HCT116 (cell line): Measurements from ENCODE around the gene GPD2. TPM values are rescaled to one million over a fixed set of nuclear protein-coding genes. Genes with fewer than 3 reads are reported as not detected.

Experiments used
- ATAC-seq: fragments of 200-7000 bp; cut with Tn5 transposase; 2 replicates; pipeline ENCODE4 v1.9.1; 2020; ENCODE audit warnings: mild to moderate bottlenecking, moderate library complexity
- BruUV-seq: library from RNA; stranded (reverse); fragments of 400-500 nt; replicated peaks from 2 replicates; lab custom pipeline; 2021; lab: Mats Ljungman, UMichigan
- CTCF ChIA-PET: fragments of 300-600 bp; sonication (Branson Sonifier 250); formaldehyde crosslinking; loops from one replicate; lab custom pipeline; 2021; ENCODE audit warnings: antibody characterized with exemption; lab: Charles Lee
- POLR2A ChIA-PET: fragments of 300-600, 350-600 bp; sonication (Branson Sonifier 250); formaldehyde crosslinking; loops from one replicate; lab custom pipeline; 2021; ENCODE audit warnings: antibody characterized with exemption; lab: Charles Lee
- RAD21 ChIA-PET, 2 experiments: fragments of 300-600 bp; sonication (Branson Sonifier 250); formaldehyde crosslinking; loops; one replicate each; lab custom pipeline; 2023; ENCODE audit warnings: low total read pairs in 2 of 2; ENCODE audit not compliant: uncharacterized antibody in 2 of 2, unreplicated experiment in 2 of 2, low non-redundant PET in 1 of 2; lab: Charles Lee
- DNase-seq: peaks from one replicate; pipeline ENCODE4 v3.0.0-alpha.2; 2010; ENCODE audit warnings: low read depth, low spot score
- H2AFZ ChIP-seq: fragments of 200-600 bp; shearing (Covaris generic), sonication (generic); 2 replicates; pipeline ENCODE4 v1.6.1; 2017; ENCODE audit warnings: low read depth, mixed run types, mixed read lengths, antibody characterized with exemption, low read length; ENCODE audit not compliant: poor library complexity, severe bottlenecking
- H3K27ac ChIP-seq: 2 replicates; pipeline ENCODE4 v1.5.1; 2012; ENCODE audit warnings: low read depth, low read length
- H3K27me3 ChIP-seq: fragments of 200-600 bp; sonication (generic); 2 replicates; pipeline ENCODE4 v1.6.1; 2016; ENCODE audit warnings: mixed run types, low read length, mixed read lengths; ENCODE audit not compliant: insufficient read depth
- H3K36me3 ChIP-seq, 2 experiments: fragments of 200-500 bp in 1 of 2; fragments of 200-600 bp in 1 of 2; sonication (Bioruptor generic) in 1 of 2; sonication (generic) in 1 of 2; 2 replicates each; pipeline versions ENCODE4 v1.5.1 to v1.6.1; 2014 to 2016; ENCODE audit warnings: low read length in 2 of 2, inconsistent platforms in 1 of 2, mixed read lengths in 1 of 2, mixed run types in 1 of 2; ENCODE audit not compliant: insufficient read depth in 2 of 2, control insufficient read depth in 1 of 2
- H3K4me1 ChIP-seq, 2 experiments: fragments of 200-600 bp in 1 of 2; sonication (generic) in 1 of 2; 2 replicates each; pipeline versions ENCODE4 v1.5.1 to v1.6.1; 2012 to 2017; ENCODE audit warnings: low read length in 2 of 2, inconsistent platforms in 1 of 2, mild to moderate bottlenecking in 1 of 2, mixed read lengths in 1 of 2, mixed run types in 1 of 2, moderate library complexity in 1 of 2; ENCODE audit not compliant: insufficient read depth in 2 of 2, control insufficient read depth in 1 of 2
- H3K4me2 ChIP-seq: fragments of 200-600 bp; sonication (generic); 2 replicates; pipeline ENCODE4 v1.6.1; 2017; ENCODE audit warnings: mixed run types, low read length, mixed read lengths
- H3K4me3 ChIP-seq, 2 experiments: fragments of 200-600 bp in 1 of 2; sonication (generic) in 1 of 2; replicated peaks in 1 of 2; 2 replicates each; pipeline ENCODE4 v1.5.1; 2011 to 2016; ENCODE audit warnings: low read length in 2 of 2, control low read depth in 1 of 2, low read depth in 1 of 2, mild to moderate bottlenecking in 1 of 2, mixed read lengths in 1 of 2, mixed run types in 1 of 2
- H3K79me2 ChIP-seq: fragments of 200-600 bp; sonication (generic); 2 replicates; pipeline ENCODE4 v1.6.1; 2017; ENCODE audit warnings: mild to moderate bottlenecking, mixed run types, low read length, moderate library complexity, mixed read lengths; ENCODE audit not compliant: insufficient read depth
- H3K9ac ChIP-seq: fragments of 200-600 bp; sonication (generic); 2 replicates; pipeline ENCODE4 v1.6.1; 2016; ENCODE audit warnings: low read length, mixed read lengths
- H3K9me2 ChIP-seq: fragments of 200-600 bp; sonication (generic), shearing (Covaris generic); 2 replicates; pipeline ENCODE4 v1.6.1; 2017; ENCODE audit warnings: mixed run types, mild to moderate bottlenecking, moderate library complexity; ENCODE audit not compliant: insufficient read depth
- H3K9me3 ChIP-seq, 2 experiments: fragments of 200-500 bp in 1 of 2; fragments of 200-600 bp in 1 of 2; sonication (Bioruptor generic) in 1 of 2; sonication (generic) in 1 of 2; 2 replicates each; pipeline ENCODE4 v1.6.1; 2014 to 2017; ENCODE audit warnings: low read length in 2 of 2, mixed read lengths in 2 of 2, inconsistent platforms in 1 of 2, low read depth in 1 of 2, mild to moderate bottlenecking in 1 of 2, mixed run types in 1 of 2, moderate library complexity in 1 of 2; ENCODE audit not compliant: control insufficient read depth in 1 of 2, insufficient read depth in 1 of 2
- H4K20me1 ChIP-seq: fragments of 200-600 bp; sonication (generic), shearing (Covaris generic); 2 replicates; pipeline ENCODE4 v1.6.1; 2017; ENCODE audit warnings: mixed run types, mild to moderate bottlenecking, moderate library complexity; ENCODE audit not compliant: insufficient read depth
- CBX3 ChIP-seq: IDR thresholded peaks from 2 replicates; pipeline ENCODE4 v1.6.1; 2012; ENCODE audit warnings: low read depth
- MAX ChIP-seq: IDR thresholded peaks from 2 replicates; pipeline ENCODE4 v1.6.1; 2012
- POLR2A ChIP-seq: IDR thresholded peaks from 2 replicates; pipeline ENCODE4 v1.7.0; 2011; ENCODE audit warnings: borderline replicate concordance; ENCODE audit not compliant: insufficient read depth, insufficient read length; ENCODE audit errors: extremely low read depth
- POLR2AphosphoS5 ChIP-seq: IDR thresholded peaks from 2 replicates; pipeline ENCODE4 v1.6.1; 2011; ENCODE audit warnings: mild to moderate bottlenecking, low read depth, low read length, moderate library complexity
- RAD21 ChIP-seq: IDR thresholded peaks from 2 replicates; pipeline ENCODE4 v1.6.1; 2012; ENCODE audit warnings: low read depth, mild to moderate bottlenecking
- SIN3A ChIP-seq: IDR thresholded peaks from 2 replicates; pipeline ENCODE4 v1.6.1; 2012; ENCODE audit warnings: low read depth
- ZBTB33 ChIP-seq: IDR thresholded peaks from 2 replicates; pipeline ENCODE4 v1.6.1; 2011; ENCODE audit warnings: mild to moderate bottlenecking, low read length, moderate library complexity; ENCODE audit not compliant: insufficient replicate concordance; ENCODE audit errors: extremely low read depth
- ZFX ChIP-seq: fragments of 450-650 bp; IDR thresholded peaks from 2 replicates; pipeline ENCODE4 v1.6.1; 2017
- intact Hi-C: fragments of 100-400 bp; cut with micrococcal nuclease; formaldehyde crosslinking; loops from 2 replicates; pipeline ENCODE4 v1.10.0; 2022
- total RNA-seq: library from RNA; stranded (reverse); gene quantifications from one replicate; pipeline ENCODE4 v1.2.1, GENCODE V29; 2021; ENCODE audit not compliant: unreplicated experiment

Gene GPD2
- total RNA-seq, 1 experiment from 2014 or later = 80.7 TPM

GRCh38 chr2:156592809-156593593 lies 156.8 kb downstream of the GPD2 start:
- RAD21 ChIA-PET = interaction anchor here in 1 of 2 experiments (0.6 kb wide), 1 partner anchor 67 kb away, joined by 4 read pairs; no protein-coding TSS in a partner anchor
- no peaks in the 10 kb centered on the region for H3K4me1 ChIP-seq
- no peak for TF ChIP-seq CBX3
- CTCF ChIA-PET = no interaction called here
- no peak overlapping the region for H3K27ac ChIP-seq
- BruUV-seq = no TSS peak
- H3K79me2 ChIP-seq = no peaks in the 10 kb centered on the region
- no peak overlapping the region for H3K4me2 ChIP-seq
- POLR2A ChIA-PET = no interaction called here
- DNase-seq (no peak), ATAC-seq (no peak)
- no peak overlapping the region for H2AFZ ChIP-seq
- intact Hi-C loops = loop anchor here (10.0 kb wide), 1 partner anchor 602 kb away; no protein-coding TSS in a partner anchor
- no peaks in the 10 kb centered on the region for H4K20me1 ChIP-seq
- no peak overlapping the region for H3K4me3 ChIP-seq
- no peak overlapping the region for H3K9ac ChIP-seq
- no peaks in the 10 kb centered on the region for H3K36me3 ChIP-seq
- no peaks in the 10 kb centered on the region for H3K9me3 ChIP-seq
- H3K9me2 ChIP-seq = no peaks in the 10 kb centered on the region
- no peaks in the 10 kb centered on the region for H3K27me3 ChIP-seq

- TF ChIP-seq MAX = no peak
- TF ChIP-seq POLR2AphosphoS5 = no peak
- no peak for TF ChIP-seq ZBTB33
- TF ChIP-seq SIN3A = no peak
- no peak for TF ChIP-seq ZFX
- no peak for TF ChIP-seq POLR2A
- TF ChIP-seq RAD21 = no peak
- TF ChIP-seq CBX3 = no peak
- TF ChIP-seq, all 23 proteins: peak for 0
- H3K27ac ChIP-seq = no peak overlapping the region
- H3K9ac ChIP-seq = no peak overlapping the region
- no peak overlapping the region for H2AFZ ChIP-seq
- CTCF ChIA-PET = no interaction called here
- RAD21 ChIA-PET = no interaction called here
- POLR2A ChIA-PET = no interaction called here
- no peaks in the 10 kb centered on the region for H3K36me3 ChIP-seq
- H3K9me2 ChIP-seq = no peaks in the 10 kb centered on the region
- H3K79me2 ChIP-seq = no peaks in the 10 kb centered on the region
- no TSS peak for BruUV-seq
- ATAC-seq (no peak), DNase-seq (no peak)
- H3K9me3 ChIP-seq = no peaks in the 10 kb centered on the region
- no peaks in the 10 kb centered on the region for H3K27me3 ChIP-seq
- no peak overlapping the region for H3K4me3 ChIP-seq
- intact Hi-C loops = loop anchor here (10.0 kb wide), 1 partner anchor 601 kb away; no protein-coding TSS in a partner anchor
- no peaks in the 10 kb centered on the region for H4K20me1 ChIP-seq
- H3K4me2 ChIP-seq = no peak overlapping the region
- H3K4me1 ChIP-seq = no peaks in the 10 kb centered on the region
These were observed 157.4 kb downstream of the GPD2 start for GRCh38 chr2:156593594-156593921.
